Spleen (tissue), 11 donors: Measurements from ENCODE around the gene RTTN. TPM values are rescaled to one million over a fixed set of nuclear protein-coding genes. Genes with fewer than 3 reads are reported as not detected.

Source experiments
- DNase-seq: peaks from one replicate; pipeline ENCODE4 v3.0.0-alpha.2; 2020
- H3K27ac ChIP-seq, 8 donors: fragments of 200-600 bp; sonication (generic) in 7 of 8; 1 replicate in 4 of 8; 2 replicates in 4 of 8; pipeline versions ENCODE4 v1.5.0 to v1.8.0; 2016 to 2021; ENCODE audit warnings: inconsistent platforms in 4 of 8, mild to moderate bottlenecking in 4 of 8, moderate library complexity in 1 of 8
- H3K27me3 ChIP-seq, 7 donors: fragments of 200-600 bp; sonication (generic) in 6 of 7; replicated peaks in 1 of 7; 1 replicate in 4 of 7; 2 replicates in 3 of 7; pipeline versions ENCODE4 v1.5.0 to v1.8.0; 2016 to 2021; ENCODE audit warnings: inconsistent platforms in 3 of 7, mild to moderate bottlenecking in 1 of 7
- H3K36me3 ChIP-seq, 6 donors: fragments of 200-600 bp; sonication (generic) in 5 of 6; 1 replicate in 4 of 6; 2 replicates in 2 of 6; pipeline versions ENCODE4 v1.5.0 to v1.8.0; 2016 to 2021; ENCODE audit warnings: inconsistent platforms in 2 of 6
- H3K4me1 ChIP-seq, 6 donors: fragments of 200-600 bp; sonication (generic) in 5 of 6; 1 replicate in 3 of 6; 2 replicates in 3 of 6; pipeline versions ENCODE4 v1.5.0 to v1.8.0; 2016 to 2021; ENCODE audit warnings: inconsistent platforms in 3 of 6
- H3K4me3 ChIP-seq, 8 donors: fragments of 200-600 bp; sonication (generic) in 7 of 8; 1 replicate in 4 of 8; 2 replicates in 4 of 8; pipeline versions ENCODE4 v1.5.0 to v1.8.0; 2016 to 2021; ENCODE audit warnings: inconsistent platforms in 4 of 8, mild to moderate bottlenecking in 4 of 8, moderate library complexity in 2 of 8
- H3K9me3 ChIP-seq, 8 donors: fragments of 200-600 bp; sonication (generic) in 7 of 8; 1 replicate in 4 of 8; 2 replicates in 4 of 8; pipeline versions ENCODE4 v1.5.0 to v1.8.0; 2016 to 2021; ENCODE audit warnings: inconsistent platforms in 4 of 8
- CTCF ChIP-seq, 11 experiments: fragments of 200-600 bp in 7 of 11; fragments of 450-650 bp in 4 of 11; sonication (generic) in 4 of 11; IDR thresholded peaks in 8 of 11; conservative IDR thresholded peaks in 3 of 11; 1 replicate in 7 of 11; 2 replicates in 4 of 11; pipeline versions ENCODE4 v1.4.0 to v1.8.0; 2016 to 2021; ENCODE audit warnings: antibody characterized with exemption in 11 of 11, inconsistent platforms in 4 of 11, mild to moderate bottlenecking in 1 of 11
- POLR2A ChIP-seq, 3 donors: fragments of 450-650 bp; IDR thresholded peaks; one replicate each; pipeline ENCODE4 v1.5.1; 2017; ENCODE audit warnings: antibody characterized with exemption in 3 of 3, mild to moderate bottlenecking in 1 of 3
- POLR2AphosphoS5 ChIP-seq, 3 donors: sonication (generic); formaldehyde crosslinking; IDR thresholded peaks; one replicate each; pipeline ENCODE4 v1.5.1; 2017; ENCODE audit warnings: antibody characterized with exemption in 3 of 3
- WGBS, 5 donors: extraction: QIAGEN DNeasy Blood & Tissue Kit in 3 of 5; methylation state at CpG; one replicate each; pipeline versions ENCODE4 v1.1.5 to v1.1.7; 2013 to 2018; 5-methylcytosine and 5-hydroxymethylcytosine counted together
- intact Hi-C: fragments of 100-400 bp; cut with DNase I; formaldehyde crosslinking; loops from one replicate; pipeline ENCODE4 v1.15.0; 2023; ENCODE audit warnings: low total_unique reads
- polyA plus RNA-seq, 3 donors: library from polyadenylated mRNA; stranded (reverse); fragments of 200-250 nt; gene quantifications; one replicate each; pipeline ENCODE4 v1.2.1, GENCODE V29; 2013
- total RNA-seq, 7 donors: library from RNA; depleted of rRNA in 3 of 7; stranded (reverse); fragments of >200 nt in 3 of 7; fragmentation: NEBNext Ultra II Directional in 4 of 7; extraction: Animal tissue kit (Norgen Biotek cat#: 25700) in 4 of 7; gene quantifications; one replicate each; pipeline versions ENCODE4 v1.1.0 to v1.2.1, GENCODE V29; 2016 to 2021
- donor health status: healthy with polysubstance abuse.
- donor health status: DM: no; HTN: no; CAD: no; lungs with moderate emphysema.
- donor health status: DM: no; HTN: no; CAD: no.
- donor health status: Bipolar disorder and iron deficiency.
- donor health status: healthy.
- donor health status: DM: no; HTN: no; CAD: no.
- donor health status: DM: yes; HTN: yes; CAD: no.

Gene RTTN
- total and polyA plus RNA-seq, 10 donors = 4.0 to 32.3 (median 23.8) TPM

GRCh38 chr18:70190529-70190928 is 15.0 kb downstream of the RTTN start:
- no peak overlapping the region for H3K27ac ChIP-seq
- H3K36me3 ChIP-seq = peaks cover 0 to 98% (median 60%) of the 10 kb centered on the region in 6 donors
- TF ChIP-seq CTCF (IDR thresholded peaks at IDR 0.05 in 8 of 11, conservative IDR thresholded peaks at IDR 0.05 in 3 of 11) = no peak
- 86 to 96% (median 94%) methylated on average over 3 of the region's 3 CpGs for WGBS, 5 donors
- no peaks in the 10 kb centered on the region for H3K27me3 ChIP-seq
- no peaks in the 10 kb centered on the region for H3K9me3 ChIP-seq
- no peak overlapping the region for H3K4me3 ChIP-seq
- DNase-seq = no peak
- intact Hi-C loops = no loop called here
- no peaks in the 10 kb centered on the region for H3K4me1 ChIP-seq

DNA sequence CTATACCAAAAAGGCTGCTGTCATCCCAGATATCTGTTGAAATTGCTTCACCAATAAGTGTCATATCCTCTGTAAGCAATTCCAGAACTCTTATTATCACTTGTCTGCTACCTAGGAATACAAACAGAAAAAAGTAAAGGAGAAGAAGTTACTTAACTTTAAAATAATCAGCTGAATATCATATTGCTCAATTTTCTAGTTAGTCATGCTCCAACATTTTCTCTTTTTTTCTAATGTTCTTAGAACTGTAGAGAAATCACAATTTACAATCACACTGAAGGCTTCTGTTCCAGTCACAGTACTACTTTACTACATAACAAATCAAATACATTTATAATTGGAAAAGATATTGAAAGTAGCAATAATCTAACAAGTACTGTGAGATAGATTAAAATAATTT is 17.4 kb downstream of the RTTN start:
- Histone ChIP-seq H3K4me3 (no peak overlapping the region), H3K9me3 (no peaks in the 10 kb centered on the region), H3K27ac (no peak overlapping the region), H3K4me1 (no peaks in the 10 kb centered on the region), H3K27me3 (no peaks in the 10 kb centered on the region), H3K36me3 (peaks cover 0 to 87% (median 60%) of the 10 kb centered on the region in 6 donors)
- intact Hi-C loops = no loop called here
- TF ChIP-seq CTCF (IDR thresholded peaks at IDR 0.05 in 8 of 11, conservative IDR thresholded peaks at IDR 0.05 in 3 of 11) (no peak), POLR2AphosphoS5 (IDR thresholded peaks at IDR 0.05) (no peak), POLR2A (IDR thresholded peaks at IDR 0.05) (no peak)
- no peak for DNase-seq

DNA sequence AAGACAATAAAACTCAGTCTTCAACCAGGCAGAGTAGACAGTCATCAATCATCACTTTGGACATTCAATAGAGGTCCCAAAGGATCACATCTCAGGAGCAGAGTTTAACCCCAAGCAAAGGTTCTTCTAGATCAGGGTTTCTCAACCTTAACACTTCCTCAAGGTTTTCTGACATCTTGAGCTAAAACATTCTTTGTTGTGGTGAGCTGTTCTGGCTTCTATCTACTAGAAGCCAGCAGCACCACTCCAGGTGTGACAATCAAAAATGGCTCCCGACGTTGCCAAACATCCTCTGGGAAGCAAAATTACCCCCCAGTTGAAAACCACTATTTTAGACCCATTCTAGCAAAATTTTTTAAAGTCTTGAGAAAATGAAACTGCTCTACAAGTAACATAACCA is 22.0 kb downstream of the RTTN start:
- intact Hi-C loops = no loop called here
- no peaks in the 10 kb centered on the region for H3K27me3 ChIP-seq
- 68 to 98% (median 84%) methylated on average over 2 of the region's 2 CpGs for WGBS, 5 donors
- H3K27ac ChIP-seq = no peak overlapping the region
- peaks cover 0 to 61% (median 31%) of the 10 kb centered on the region in 6 donors for H3K36me3 ChIP-seq
- H3K4me1 ChIP-seq = no peaks in the 10 kb centered on the region
- no peaks in the 10 kb centered on the region for H3K9me3 ChIP-seq
- TF ChIP-seq POLR2A (IDR thresholded peaks at IDR 0.05) (no peak), CTCF (IDR thresholded peaks at IDR 0.05 in 8 of 11, conservative IDR thresholded peaks at IDR 0.05 in 3 of 11) (no peak), POLR2AphosphoS5 (IDR thresholded peaks at IDR 0.05) (no peak)
- no peak for DNase-seq
- H3K4me3 ChIP-seq = no peak overlapping the region

DNA sequence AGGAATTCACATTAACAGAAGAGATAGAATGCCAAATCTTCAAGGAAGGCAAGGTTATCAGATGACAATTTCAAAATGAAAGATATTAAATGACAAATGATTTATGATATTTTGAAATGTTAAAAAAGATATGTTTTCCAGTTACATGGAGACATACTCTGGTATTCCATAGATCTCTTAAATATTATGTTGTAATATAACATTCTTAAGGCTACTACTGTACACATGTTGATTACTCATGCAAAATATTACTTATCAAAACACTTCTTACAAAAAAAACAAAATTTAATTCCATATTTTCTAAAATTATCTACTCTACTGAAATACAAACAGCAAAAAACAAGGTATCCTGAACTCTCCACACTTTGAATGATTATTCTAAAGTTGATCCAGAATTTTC is 22.9 kb downstream of the RTTN start:
- TF ChIP-seq POLR2A (IDR thresholded peaks at IDR 0.05) (no peak), POLR2AphosphoS5 (IDR thresholded peaks at IDR 0.05) (no peak), CTCF (IDR thresholded peaks at IDR 0.05 in 8 of 11, conservative IDR thresholded peaks at IDR 0.05 in 3 of 11) (no peak)
- no peak for DNase-seq
- H3K9me3 ChIP-seq = no peaks in the 10 kb centered on the region
- no peaks in the 10 kb centered on the region for H3K27me3 ChIP-seq
- H3K4me3 ChIP-seq = no peak overlapping the region
- intact Hi-C loops = no loop called here
- H3K27ac ChIP-seq = no peak overlapping the region
- peaks cover 0 to 57% (median 23%) of the 10 kb centered on the region in 6 donors for H3K36me3 ChIP-seq
- no peaks in the 10 kb centered on the region for H3K4me1 ChIP-seq
